ENCODE results near the gene RAD17. TPM values are rescaled to one million over a fixed set of nuclear protein-coding genes. Genes with fewer than 3 reads are reported as not detected.

RAD17 gene
- total and polyA plus RNA-seq, 2 experiments from 2014 or later: 21.7 to 33.8 TPM

DNA sequence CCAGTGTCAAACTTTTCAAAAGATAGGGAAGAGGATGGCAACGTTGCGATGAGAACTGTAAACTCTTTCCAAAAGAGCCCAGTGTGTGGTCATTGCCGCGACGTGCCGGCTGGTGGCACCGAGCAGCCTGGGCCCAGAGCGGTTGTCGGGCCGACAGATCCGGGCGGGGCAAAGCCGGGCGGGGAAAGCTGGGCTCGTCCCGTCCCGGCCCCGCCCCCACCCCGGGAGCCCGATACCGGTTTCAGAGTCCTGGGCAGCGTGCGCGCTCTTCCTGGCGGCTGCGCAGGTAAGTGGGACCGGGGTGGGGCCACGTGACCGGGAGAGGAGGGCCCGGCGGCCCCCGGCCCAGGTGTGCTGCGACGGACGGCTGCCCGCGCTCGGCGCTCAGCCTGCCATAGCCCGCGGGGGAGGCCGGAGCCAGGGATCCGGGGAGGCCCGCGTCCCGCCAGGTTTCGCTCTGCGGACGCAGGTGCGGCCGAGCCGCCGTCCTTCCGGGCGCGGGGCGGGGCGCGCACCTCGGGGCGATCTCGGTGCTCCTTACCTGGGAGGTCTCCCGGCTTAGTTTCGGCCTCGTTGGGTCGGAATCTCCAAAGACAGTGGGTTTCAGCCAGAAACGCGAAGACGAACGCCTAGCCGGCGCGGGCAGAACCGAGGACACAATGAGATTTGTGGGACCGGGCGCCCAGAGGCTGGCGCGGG, 45.4 kb downstream of the RAD17 start, which contains the start of gene MARVELD2:
MARVELD2 (plus strand) TSS at position 232 of the 699 bp plus-strand sequence. CDS start 4,270 bp downstream, outside the sequence.
- Histone ChIP-seq H3K36me3 (replicated peaks; ENCODE audit: insufficient read depth, low read depth) (no peaks in the 10 kb centered on the region), H2AFZ (peak within 1 kb of the TSS; percentile 76), H3K4me2 (peak within 1 kb of the TSS; percentile 81), H3K9me2 (replicated peaks; ENCODE audit: insufficient read depth) (no peaks in the 10 kb centered on the region), H3K27ac (peak within 1 kb of the TSS; percentile 99), H3K4me1 (ENCODE audit: insufficient read depth) (no peaks in the 10 kb centered on the region), H3K79me2 (peaks cover 42% of the 10 kb centered on the region), H3K27me3 (no peaks in the 10 kb centered on the region), H3K9me3 (ENCODE audit: low read depth) (no peaks in the 10 kb centered on the region), H3K4me3 (peak within 1 kb of the TSS; percentile 77), H4K20me1 (ENCODE audit: insufficient read depth, poor library complexity, severe bottlenecking) (no peaks in the 10 kb centered on the region)
- DNase-seq (ENCODE audit: low spot score): peak; percentile 96
- no peak for TF ChIP-seq EZH2 (IDR thresholded peaks at IDR 0.05; ENCODE audit: borderline replicate concordance)
- TF ChIP-seq, protein P1, sequence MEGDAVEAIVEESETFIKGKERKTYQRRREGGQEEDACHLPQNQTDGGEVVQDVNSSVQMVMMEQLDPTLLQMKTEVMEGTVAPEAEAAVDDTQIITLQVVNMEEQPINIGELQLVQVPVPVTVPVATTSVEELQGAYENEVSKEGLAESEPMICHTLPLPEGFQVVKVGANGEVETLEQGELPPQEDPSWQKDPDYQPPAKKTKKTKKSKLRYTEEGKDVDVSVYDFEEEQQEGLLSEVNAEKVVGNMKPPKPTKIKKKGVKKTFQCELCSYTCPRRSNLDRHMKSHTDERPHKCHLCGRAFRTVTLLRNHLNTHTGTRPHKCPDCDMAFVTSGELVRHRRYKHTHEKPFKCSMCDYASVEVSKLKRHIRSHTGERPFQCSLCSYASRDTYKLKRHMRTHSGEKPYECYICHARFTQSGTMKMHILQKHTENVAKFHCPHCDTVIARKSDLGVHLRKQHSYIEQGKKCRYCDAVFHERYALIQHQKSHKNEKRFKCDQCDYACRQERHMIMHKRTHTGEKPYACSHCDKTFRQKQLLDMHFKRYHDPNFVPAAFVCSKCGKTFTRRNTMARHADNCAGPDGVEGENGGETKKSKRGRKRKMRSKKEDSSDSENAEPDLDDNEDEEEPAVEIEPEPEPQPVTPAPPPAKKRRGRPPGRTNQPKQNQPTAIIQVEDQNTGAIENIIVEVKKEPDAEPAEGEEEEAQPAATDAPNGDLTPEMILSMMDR (IDR thresholded peaks at IDR 0.05; ENCODE audit: poor library complexity): peak; percentile 58
- WGBS (ENCODE audit: low lambda C conversion rate, missing lambda C conversion rate): 3% methylated on average over 49 of the region's 78 CpGs

DNA sequence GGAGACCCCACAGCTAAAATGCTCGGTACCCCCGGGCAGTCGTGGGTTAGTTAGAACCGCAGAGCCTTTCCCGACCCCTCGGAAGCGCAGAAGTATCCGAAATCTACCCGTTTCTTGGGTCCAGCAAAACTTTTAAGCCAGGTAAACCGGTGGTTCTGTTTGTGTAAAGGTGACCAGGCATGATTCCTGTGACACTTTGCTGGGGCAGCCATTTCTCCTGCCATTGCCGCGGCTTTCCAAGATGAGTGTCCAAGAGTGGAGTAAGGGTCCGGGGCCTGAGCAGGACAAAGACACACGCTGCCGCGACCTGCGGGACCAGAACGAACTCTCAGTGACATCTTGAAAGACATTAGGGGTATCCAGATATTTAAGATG, 46.0 kb downstream of the RAD17 start:
- Histone ChIP-seq H3K4me3 (peak overlapping the region; percentile 77), H3K27ac (peak overlapping the region; percentile 99), H2AFZ (peak overlapping the region; percentile 76), H3K4me2 (peak overlapping the region; percentile 81), H3K36me3 (replicated peaks; ENCODE audit: insufficient read depth, low read depth) (no peaks in the 10 kb centered on the region), H4K20me1 (ENCODE audit: insufficient read depth, poor library complexity, severe bottlenecking) (no peaks in the 10 kb centered on the region), H3K79me2 (peaks cover 47% of the 10 kb centered on the region), H3K9me2 (replicated peaks; ENCODE audit: insufficient read depth) (no peaks in the 10 kb centered on the region), H3K4me1 (ENCODE audit: insufficient read depth) (no peaks in the 10 kb centered on the region), H3K9me3 (ENCODE audit: low read depth) (no peaks in the 10 kb centered on the region), H3K27me3 (no peaks in the 10 kb centered on the region)
- DNase-seq (ENCODE audit: low spot score): peak; percentile 32
- TF ChIP-seq EZH2phosphoT487 (IDR thresholded peaks at IDR 0.05; ENCODE audit: low read depth, severe bottlenecking, unreplicated experiment) (no peak), EZH2 (IDR thresholded peaks at IDR 0.05; ENCODE audit: borderline replicate concordance) (no peak)
- TF ChIP-seq, protein P1 (IDR thresholded peaks at IDR 0.05; ENCODE audit: poor library complexity): no peak
- WGBS (ENCODE audit: low lambda C conversion rate, missing lambda C conversion rate): 13% methylated on average over 18 of the region's 18 CpGs

DNA sequence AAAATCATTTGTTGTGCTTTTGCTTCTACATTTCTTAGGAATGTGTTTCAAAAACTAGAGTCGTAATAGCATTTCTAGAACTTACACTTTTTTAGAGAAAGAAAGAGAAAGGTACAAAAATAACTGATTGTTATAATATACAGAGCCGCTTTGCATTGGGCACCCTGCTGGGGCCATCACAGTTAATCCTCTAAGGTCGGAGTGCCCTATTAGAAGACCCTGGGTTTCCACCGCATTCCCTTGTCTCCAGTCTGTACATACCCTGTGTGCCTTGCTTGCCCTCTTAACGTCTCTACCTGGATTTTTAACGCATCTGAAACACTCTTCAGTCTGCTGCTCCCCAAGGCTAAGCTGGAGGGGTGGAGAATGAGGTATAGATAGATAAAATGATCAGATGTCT, 46.6 kb downstream of the RAD17 start:
- no peaks in the 10 kb centered on the region for H3K9me3 ChIP-seq (ENCODE audit: low read depth)
- H3K4me1 ChIP-seq (ENCODE audit: insufficient read depth): no peaks in the 10 kb centered on the region
- H3K79me2 ChIP-seq: peaks cover 54% of the 10 kb centered on the region
- peak overlapping the region; percentile 81 for H3K4me2 ChIP-seq
- H3K4me3 ChIP-seq: peak overlapping the region; percentile 77
- peak overlapping the region; percentile 76 for H2AFZ ChIP-seq
- no peaks in the 10 kb centered on the region for H3K36me3 ChIP-seq (replicated peaks; ENCODE audit: insufficient read depth, low read depth)
- DNase-seq (ENCODE audit: low spot score): no peak
- no peaks in the 10 kb centered on the region for H4K20me1 ChIP-seq (ENCODE audit: insufficient read depth, poor library complexity, severe bottlenecking)
- H3K27ac ChIP-seq: peak overlapping the region; percentile 99
- 34% methylated on average over 6 of the region's 6 CpGs for WGBS (ENCODE audit: low lambda C conversion rate, missing lambda C conversion rate)
- H3K9me2 ChIP-seq (replicated peaks; ENCODE audit: insufficient read depth): no peaks in the 10 kb centered on the region
- no peak for TF ChIP-seq EZH2phosphoT487 (IDR thresholded peaks at IDR 0.05; ENCODE audit: low read depth, severe bottlenecking, unreplicated experiment)
- TF ChIP-seq, protein P1 (IDR thresholded peaks at IDR 0.05; ENCODE audit: poor library complexity): no peak
- TF ChIP-seq EZH2 (IDR thresholded peaks at IDR 0.05; ENCODE audit: borderline replicate concordance): no peak
- H3K27me3 ChIP-seq: no peaks in the 10 kb centered on the region
